Astrocyte (in vitro differentiated cells and primary cell): ENCODE data around the gene RASEF.

Experiments used
- CTCF ChIP-seq: IDR thresholded peaks from 2 replicates; pipeline ENCODE4 v1.5.1; 2011; ENCODE audit warnings: low read depth, mild to moderate bottlenecking, inconsistent platforms, low read length, moderate library complexity; ENCODE audit not compliant: insufficient read depth
- EZH2 ChIP-seq: IDR thresholded peaks from 2 replicates; pipeline ENCODE4 v1.6.1; 2012; ENCODE audit warnings: mild to moderate bottlenecking, low read length, inconsistent platforms; ENCODE audit not compliant: insufficient read depth

DNA sequence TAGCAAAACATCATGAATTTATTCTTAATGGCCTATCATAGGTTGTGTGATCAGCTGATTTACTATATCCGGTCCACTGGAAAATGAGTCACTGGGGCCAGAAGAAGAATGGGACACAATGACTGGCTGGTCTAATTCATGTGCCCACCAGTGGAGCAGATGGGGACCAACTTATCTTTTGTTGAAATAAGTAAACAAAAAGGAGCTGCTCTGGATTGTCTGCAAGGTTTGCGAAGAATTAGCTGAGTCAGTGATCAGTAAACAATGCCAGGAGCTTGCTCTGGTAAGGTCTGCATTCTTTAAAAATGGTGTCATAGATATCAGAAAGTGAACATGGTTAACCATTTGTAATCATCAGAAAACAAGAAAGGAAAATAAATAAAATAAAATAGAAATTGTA lies 128.0 kb downstream of the RASEF start:
- TF ChIP-seq CTCF: no peak
- TF ChIP-seq EZH2: no peak
